Parathyroid adenoma (tissue), 2 donors: ENCODE data around the gene CDC14A.

ENCODE experiments used
- H2AFZ ChIP-seq: fragments of 300-600 bp; sonication (generic); one replicate; pipeline ENCODE4 v1.7.0; 2017; ENCODE audit warnings: antibody characterized with exemption, mild to moderate bottlenecking
- H3K27ac ChIP-seq: fragments of 300-600 bp; sonication (generic); one replicate; pipeline ENCODE4 v1.7.0; 2017
- H3K27me3 ChIP-seq: fragments of 300-600 bp; sonication (generic); one replicate; pipeline ENCODE4 v1.7.0; 2017; ENCODE audit warnings: low read length; ENCODE audit not compliant: control insufficient read depth, insufficient read depth
- H3K36me3 ChIP-seq: fragments of 300-600 bp; sonication (generic); one replicate; pipeline ENCODE4 v1.7.0; 2017; ENCODE audit warnings: low read length; ENCODE audit not compliant: control insufficient read depth, insufficient read depth
- H3K4me1 ChIP-seq: fragments of 300-600 bp; sonication (generic); one replicate; pipeline ENCODE4 v1.7.0; 2017; ENCODE audit warnings: control low read depth
- H3K4me2 ChIP-seq: fragments of 300-600 bp; sonication (generic); one replicate; pipeline ENCODE4 v1.7.0; 2017; ENCODE audit warnings: low read length
- H3K4me3 ChIP-seq: fragments of 300-600 bp; sonication (generic); one replicate; pipeline ENCODE4 v1.7.0; 2017; ENCODE audit warnings: low read depth, low read length
- H3K79me2 ChIP-seq: fragments of 300-600 bp; sonication (generic); one replicate; pipeline ENCODE4 v1.7.0; 2017; ENCODE audit warnings: control low read depth
- H3K9ac ChIP-seq: fragments of 300-600 bp; sonication (generic); one replicate; pipeline ENCODE4 v1.7.0; 2017; ENCODE audit warnings: mild to moderate bottlenecking
- H3K9me3 ChIP-seq: fragments of 300-600 bp; sonication (generic); one replicate; pipeline ENCODE4 v1.7.0; 2017; ENCODE audit warnings: low read length; ENCODE audit not compliant: control insufficient read depth
- CTCF ChIP-seq: fragments of 300-600 bp; sonication (generic); IDR thresholded peaks from one replicate; pipeline ENCODE4 v1.7.0; 2017; ENCODE audit warnings: antibody characterized with exemption, mild to moderate bottlenecking
- donor health status: primary hyperparathyroidism.

Gene CDC14A

DNA sequence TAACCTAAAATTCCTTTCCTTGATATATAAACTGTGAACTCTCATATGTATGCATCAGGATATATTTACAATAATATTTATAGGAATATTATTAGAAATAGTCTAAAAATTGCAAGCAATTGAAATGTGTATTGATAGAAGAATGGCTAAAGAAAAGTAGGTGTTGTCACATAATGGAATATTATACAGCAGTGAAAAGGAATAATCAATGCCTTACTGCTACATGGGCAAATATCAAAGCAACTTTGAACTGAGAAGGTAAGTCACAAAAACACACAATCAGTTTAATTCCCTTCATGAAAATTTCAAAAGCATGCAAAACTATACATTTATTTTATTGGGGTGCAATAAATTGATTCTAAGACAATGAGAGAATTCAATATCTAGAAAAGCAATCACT is 35.7 kb upstream of the CDC14A start:
- TF ChIP-seq CTCF = no peak
- H3K9ac ChIP-seq = no peak overlapping the region
- no peak overlapping the region for H3K4me2 ChIP-seq
- no peaks in the 10 kb centered on the region for H3K36me3 ChIP-seq
- H3K79me2 ChIP-seq = no peaks in the 10 kb centered on the region
- H3K9me3 ChIP-seq = no peaks in the 10 kb centered on the region
- H3K4me3 ChIP-seq = no peak overlapping the region
- no peaks in the 10 kb centered on the region for H3K4me1 ChIP-seq
- H3K27ac ChIP-seq = no peak overlapping the region
- H2AFZ ChIP-seq = no peak overlapping the region
- H3K27me3 ChIP-seq = no peaks in the 10 kb centered on the region

GRCh38 chr1:100320311-100321099 is 31.8 kb upstream of the CDC14A start:
- Histone ChIP-seq H3K9me3 (no peaks in the 10 kb centered on the region), H3K79me2 (no peaks in the 10 kb centered on the region), H2AFZ (no peak overlapping the region), H3K27me3 (no peaks in the 10 kb centered on the region), H3K36me3 (no peaks in the 10 kb centered on the region), H3K9ac (no peak overlapping the region), H3K27ac (no peak overlapping the region), H3K4me3 (no peak overlapping the region), H3K4me1 (no peaks in the 10 kb centered on the region), H3K4me2 (no peak overlapping the region)
- no peak for TF ChIP-seq CTCF

- Histone ChIP-seq H3K27me3 (no peaks in the 10 kb centered on the region), H3K36me3 (no peaks in the 10 kb centered on the region), H3K79me2 (no peaks in the 10 kb centered on the region), H2AFZ (no peak overlapping the region), H3K4me2 (no peak overlapping the region), H3K4me1 (no peaks in the 10 kb centered on the region), H3K4me3 (no peak overlapping the region), H3K9me3 (no peaks in the 10 kb centered on the region), H3K27ac (no peak overlapping the region), H3K9ac (no peak overlapping the region)
- no peak for TF ChIP-seq CTCF
Measured at GRCh38 chr1:100321100-100321493, 31.2 kb upstream of the CDC14A start.

- Histone ChIP-seq H3K4me2 (no peak overlapping the region), H3K9me3 (no peaks in the 10 kb centered on the region), H3K36me3 (no peaks in the 10 kb centered on the region), H3K9ac (no peak overlapping the region), H3K79me2 (no peaks in the 10 kb centered on the region), H3K27me3 (no peaks in the 10 kb centered on the region), H2AFZ (no peak overlapping the region), H3K4me1 (no peaks in the 10 kb centered on the region), H3K4me3 (no peak overlapping the region), H3K27ac (no peak overlapping the region)
- TF ChIP-seq CTCF = no peak
Measured at GRCh38 chr1:100321506-100321905, 30.8 kb upstream of the CDC14A start.
